ENCODE results near the gene AJM1.
"Not testable (repeated sequence)": the region's sequence is repeated elsewhere in the genome, so short reads cannot be mapped to it uniquely, and the experiment has no call there.

Gene AJM1

DNA sequence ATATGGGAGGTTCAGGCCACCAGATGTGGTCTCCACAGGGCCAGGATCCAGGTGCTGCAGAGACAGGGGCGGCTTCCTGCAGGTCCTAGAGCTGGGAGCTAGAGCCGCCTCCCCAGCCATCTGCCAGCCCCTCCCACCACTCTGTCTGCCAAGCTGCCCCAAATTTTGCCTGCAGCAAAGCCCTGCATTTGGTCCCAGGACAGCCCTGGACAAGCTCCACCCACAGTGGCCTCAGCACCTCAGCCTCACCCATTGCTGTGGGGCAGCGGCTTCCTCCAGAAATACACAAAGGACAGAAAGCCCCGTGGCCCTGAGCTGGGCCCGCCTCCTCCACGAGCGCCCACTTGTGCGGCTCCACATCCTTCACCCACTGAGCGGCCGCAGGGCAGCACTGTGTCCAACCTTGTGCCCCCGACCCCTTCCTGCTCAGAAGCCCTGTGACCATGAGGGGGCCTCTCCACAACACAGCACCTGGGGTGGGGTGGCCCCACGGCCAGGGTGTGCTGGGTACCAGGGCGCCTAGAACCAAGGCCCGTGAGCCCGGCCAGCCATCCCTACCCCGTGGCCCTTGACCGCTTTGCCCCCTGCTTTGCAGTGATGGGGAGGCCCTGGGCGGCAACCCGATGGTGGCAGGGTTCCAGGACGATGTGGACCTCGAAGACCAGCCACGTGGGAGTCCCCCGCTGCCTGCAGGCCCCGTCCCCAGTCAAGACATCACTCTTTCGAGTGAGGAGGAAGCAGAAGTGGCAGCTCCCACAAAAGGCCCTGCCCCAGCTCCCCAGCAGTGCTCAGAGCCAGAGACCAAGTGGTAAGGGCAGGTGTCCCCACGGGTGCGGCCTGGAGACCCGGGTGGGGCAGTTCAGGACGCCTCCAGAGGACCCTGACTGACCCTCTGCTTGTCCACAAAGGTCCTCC lies 3.7 kb upstream of the AJM1 start:
- no peak for FAIRE-seq
- no peak for DNase-seq (ENCODE audit: insufficient read length, low spot score)
- TF ChIP-seq POU2F2 (IDR thresholded peaks at IDR 0.05; ENCODE audit: low read depth, low read length), result no peak
- no peak for TF ChIP-seq SPI1 (IDR thresholded peaks at IDR 0.05; ENCODE audit: low read depth, low read length)
- TF ChIP-seq PAX5 (IDR thresholded peaks at IDR 0.05; ENCODE audit: insufficient read depth, low read length, severe bottlenecking), result no peak
- TF ChIP-seq POLR2AphosphoS5 (IDR thresholded peaks at IDR 0.05; ENCODE audit: low read depth, low read length), result no peak; the same call in 1 of the 2 replicates
- TF ChIP-seq TAF1 (IDR thresholded peaks at IDR 0.05; ENCODE audit: low read depth, low read length), result no peak
- no peak for TF ChIP-seq POLR2A (IDR thresholded peaks at IDR 0.05; ENCODE audit: low read depth, low read length)

- TF ChIP-seq POU2F2 (IDR thresholded peaks at IDR 0.05; ENCODE audit: low read depth, low read length), result no peak
- TF ChIP-seq PAX5 (IDR thresholded peaks at IDR 0.05; ENCODE audit: insufficient read depth, low read length, severe bottlenecking), result no peak
- TF ChIP-seq TAF1 (IDR thresholded peaks at IDR 0.05; ENCODE audit: low read depth, low read length), result no peak
- no peak for TF ChIP-seq SPI1 (IDR thresholded peaks at IDR 0.05; ENCODE audit: low read depth, low read length)
- TF ChIP-seq POLR2AphosphoS5 (IDR thresholded peaks at IDR 0.05; ENCODE audit: low read depth, low read length), result no peak
- DNase-seq (ENCODE audit: insufficient read length, low spot score), result no peak
- no peak for FAIRE-seq
Observed at GRCh38 chr9:136839229-136840139, 2.8 kb upstream of the AJM1 start.

- FAIRE-seq, result no peak
- TF ChIP-seq SPI1 (IDR thresholded peaks at IDR 0.05; ENCODE audit: low read depth, low read length), result no peak
- no peak for TF ChIP-seq POLR2AphosphoS5 (IDR thresholded peaks at IDR 0.05; ENCODE audit: low read depth, low read length)
- no peak for TF ChIP-seq POLR2A (IDR thresholded peaks at IDR 0.05; ENCODE audit: low read depth, low read length)
- no peak for TF ChIP-seq PAX5 (IDR thresholded peaks at IDR 0.05; ENCODE audit: insufficient read depth, low read length, severe bottlenecking)
- no peak for TF ChIP-seq TAF1 (IDR thresholded peaks at IDR 0.05; ENCODE audit: low read depth, low read length)
- no peak for TF ChIP-seq POU2F2 (IDR thresholded peaks at IDR 0.05; ENCODE audit: low read depth, low read length)
- no peak for DNase-seq (ENCODE audit: insufficient read length, low spot score)
Observed at GRCh38 chr9:136840140-136840876, 2.0 kb upstream of the AJM1 start.

- DNase-seq (ENCODE audit: insufficient read length, low spot score), result no peak
- FAIRE-seq, result no peak
- no peak for TF ChIP-seq POLR2A (IDR thresholded peaks at IDR 0.05; ENCODE audit: low read depth, low read length)
- no peak for TF ChIP-seq TAF1 (IDR thresholded peaks at IDR 0.05; ENCODE audit: low read depth, low read length)
Observed at GRCh38 chr9:136840877-136841645, 1.2 kb upstream of the AJM1 start.

GRCh38 chr9:136841646-136842379 lies 465 bp upstream of the AJM1 start:
- FAIRE-seq, result peak; percentile 77
- not testable (repeated sequence) for DNase-seq (ENCODE audit: insufficient read length, low spot score)

GRCh38 chr9:136843159-136843800 lies 1.0 kb downstream of the AJM1 start:
- FAIRE-seq, result peak; percentile 56
- not testable (repeated sequence) for DNase-seq (ENCODE audit: insufficient read length, low spot score)

- peak; percentile 84 for FAIRE-seq
Observed at GRCh38 chr9:136843801-136844740, 1.8 kb downstream of the AJM1 start.

GRCh38 chr9:136844761-136845464 lies 2.6 kb downstream of the AJM1 start:
- FAIRE-seq, result no peak
- TF ChIP-seq POU2F2 (IDR thresholded peaks at IDR 0.05; ENCODE audit: low read depth, low read length) (no peak), TAF1 (IDR thresholded peaks at IDR 0.05; ENCODE audit: low read depth, low read length) (no peak), PAX5 (IDR thresholded peaks at IDR 0.05; ENCODE audit: insufficient read depth, low read length, severe bottlenecking) (no peak), SPI1 (IDR thresholded peaks at IDR 0.05; ENCODE audit: low read depth, low read length) (no peak), POLR2AphosphoS5 (IDR thresholded peaks at IDR 0.05; ENCODE audit: low read depth, low read length) (no peak), POLR2A (IDR thresholded peaks at IDR 0.05; ENCODE audit: low read depth, low read length) (no peak)
- DNase-seq (ENCODE audit: insufficient read length, low spot score), result no peak

More at GRCh38 chr9:136843801-136844740, 1.8 kb downstream of the AJM1 start:
- not testable (repeated sequence) for DNase-seq (ENCODE audit: insufficient read length, low spot score)

Measured in GM12891 (cell line).